Endodermal cell (in vitro differentiated cells): ENCODE results near the gene THAP7. TPM values are rescaled to one million over a fixed set of nuclear protein-coding genes. Genes with fewer than 3 reads are reported as not detected.
A peak's percentile ranks its signal among the peaks of the same experiment; 100 is the strongest.

Source experiments
- DNase-seq: peaks from one replicate; pipeline ENCODE4 v3.0.0-alpha.2; 2017
- H3K27ac ChIP-seq: 2 replicates; pipeline ENCODE4 v1.5.1; 2013; ENCODE audit warnings: mild to moderate bottlenecking, low read depth, low read length, moderate library complexity
- H3K27me3 ChIP-seq: 2 replicates; pipeline ENCODE4 v1.6.1; 2013; ENCODE audit warnings: mild to moderate bottlenecking, low read length, moderate library complexity; ENCODE audit not compliant: insufficient read depth, control insufficient read depth, poor library complexity, severe bottlenecking
- H3K36me3 ChIP-seq: 2 replicates; pipeline ENCODE4 v1.7.0; 2013; ENCODE audit warnings: mild to moderate bottlenecking, low read length, moderate library complexity; ENCODE audit not compliant: control insufficient read depth, insufficient read depth
- H3K4me1 ChIP-seq: one replicate; pipeline ENCODE4 v1.7.0; 2013; ENCODE audit warnings: low read length; ENCODE audit not compliant: control insufficient read depth, insufficient read depth
- H3K4me3 ChIP-seq: 2 replicates; pipeline ENCODE4 v1.5.1; 2013; ENCODE audit warnings: mild to moderate bottlenecking, low read length, moderate library complexity
- H3K9ac ChIP-seq: 2 replicates; pipeline ENCODE4 v1.6.1; 2013; ENCODE audit warnings: mild to moderate bottlenecking, low read length, moderate library complexity; ENCODE audit not compliant: poor library complexity, severe bottlenecking; ENCODE audit errors: extremely low read depth
- H3K9me3 ChIP-seq: 2 replicates; pipeline ENCODE4 v1.6.1; 2013; ENCODE audit warnings: mild to moderate bottlenecking, low read length, moderate library complexity; ENCODE audit not compliant: control insufficient read depth
- H3K27ac Mint-ChIP-seq: 2 replicates; pipeline ENCODE4 v1.8.0; 2020; ENCODE audit warnings: mixed read lengths
- H3K27me3 Mint-ChIP-seq: 2 replicates; pipeline ENCODE4 v1.8.0; 2021; ENCODE audit warnings: mild to moderate bottlenecking, mixed read lengths; ENCODE audit not compliant: insufficient read depth
- H3K36me3 Mint-ChIP-seq: 2 replicates; pipeline ENCODE4 v1.8.0; 2020; ENCODE audit warnings: low read depth, mixed read lengths
- H3K4me1 Mint-ChIP-seq: 2 replicates; pipeline ENCODE4 v1.8.0; 2020; ENCODE audit warnings: mixed read lengths
- H3K4me3 Mint-ChIP-seq: 2 replicates; pipeline ENCODE4 v1.8.0; 2020; ENCODE audit warnings: mild to moderate bottlenecking, moderate library complexity, mixed read lengths
- H3K9me3 Mint-ChIP-seq: 2 replicates; pipeline ENCODE4 v1.8.0; 2020; ENCODE audit warnings: mild to moderate bottlenecking, mixed read lengths
- CTCF ChIP-seq: fragments of 200-600 bp; sonication (generic); conservative IDR thresholded peaks from 2 replicates; pipeline ENCODE4 v1.5.0; 2021; ENCODE audit warnings: antibody characterized with exemption, mild to moderate bottlenecking
- WGBS, 2 experiments: methylation state at CpG; one replicate each; pipeline versions ENCODE4 v1.1.5 to v1.1.7; 2013; ENCODE audit warnings: missing lambda C conversion rate in 2 of 2, mixed read lengths in 1 of 2; ENCODE audit not compliant: insufficient coverage in 1 of 2, insufficient read length in 1 of 2; 5-methylcytosine and 5-hydroxymethylcytosine counted together
- total RNA-seq, 2 donors: library from RNA; stranded (reverse); fragmentation: NEBNext Ultra II Directional in 1 of 2; extraction: Animal tissue kit (Norgen Biotek cat#: 25700) in 1 of 2; gene quantifications; 2 replicates in 1 of 2; 3 replicates in 1 of 2; pipeline ENCODE4 v1.2.1, GENCODE V29; 2021

Gene THAP7
- total RNA-seq, 2 donors from 2014 or later = 16.6 to 19.6 TPM

- Mint-ChIP-seq H3K4me3 (no peak overlapping the region), H3K27me3 (no peaks in the 10 kb centered on the region), H3K36me3 (peaks cover 10% of the 10 kb centered on the region), H3K9me3 (no peaks in the 10 kb centered on the region), H3K27ac (no peak overlapping the region), H3K4me1 (peaks cover 12% of the 10 kb centered on the region)
- no peak for TF ChIP-seq CTCF
- peak overlapping the region; percentile 91 for H3K4me3 ChIP-seq
- H3K4me1 ChIP-seq = peaks cover 11% of the 10 kb centered on the region
- no peak overlapping the region for H3K27ac ChIP-seq
- no peak for DNase-seq
- H3K36me3 ChIP-seq = no peaks in the 10 kb centered on the region
- WGBS, 2 experiments = 96 to 97% methylated on average over 21 to 27 of the region's 27 CpGs
- no peaks in the 10 kb centered on the region for H3K27me3 ChIP-seq
- no peak overlapping the region for H3K9ac ChIP-seq
- H3K9me3 ChIP-seq = no peaks in the 10 kb centered on the region
Measured at GRCh38 chr22:20999350-21000206, 2.3 kb downstream of the THAP7 start.

- Mint-ChIP-seq H3K27ac (no peak overlapping the region), H3K4me3 (no peak overlapping the region)
Measured at GRCh38 chr22:20998411-20999336, 3.2 kb downstream of the THAP7 start.

More at GRCh38 chr22:20998411-20999336, 3.2 kb downstream of the THAP7 start:
- no peaks in the 10 kb centered on the region for H3K9me3 Mint-ChIP-seq
- Histone ChIP-seq H3K9me3 (no peaks in the 10 kb centered on the region), H3K36me3 (no peaks in the 10 kb centered on the region), H3K27ac (no peak overlapping the region), H3K9ac (no peak overlapping the region), H3K4me1 (peaks cover 11% of the 10 kb centered on the region), H3K27me3 (no peaks in the 10 kb centered on the region), H3K4me3 (no peak overlapping the region)
- H3K27me3 Mint-ChIP-seq = no peaks in the 10 kb centered on the region
- TF ChIP-seq CTCF = no peak
- no peak for DNase-seq
- 75 to 78% methylated on average over 6 to 7 of the region's 7 CpGs for WGBS, 2 experiments
- peaks cover 10% of the 10 kb centered on the region for H3K36me3 Mint-ChIP-seq
- peaks cover 12% of the 10 kb centered on the region for H3K4me1 Mint-ChIP-seq
